NCI-H1105 treated with DMSO at 0.1 percent for 48 hours (cell line): ENCODE data around the gene DCTN3.

Experiments used
- DNase-seq: peaks from one replicate; lab custom pipeline; 2025; lab: John Stamatoyannopoulos, UW

The DCTN3 gene

GRCh38 chr9:34573599-34574325, 46.5 kb downstream of the DCTN3 start:
- no peak for DNase-seq

- DNase-seq = no peak
Measured at GRCh38 chr9:34572628-34573027, 47.7 kb downstream of the DCTN3 start.

GRCh38 chr9:34572092-34572491, 48.2 kb downstream of the DCTN3 start:
- no peak for DNase-seq

GRCh38 chr9:34571481-34571810, 48.8 kb downstream of the DCTN3 start:
- no peak for DNase-seq

GRCh38 chr9:34570809-34571480, 49.4 kb downstream of the DCTN3 start:
- DNase-seq = no peak

- no peak for DNase-seq
Measured at GRCh38 chr9:34570376-34570775, 49.9 kb downstream of the DCTN3 start.

GRCh38 chr9:34568774-34569173, 51.5 kb downstream of the DCTN3 start:
- DNase-seq = no peak

- no peak for DNase-seq
Measured at GRCh38 chr9:34568133-34568532, 52.2 kb downstream of the DCTN3 start.

- no peak for DNase-seq
Measured at GRCh38 chr9:34566972-34567371, 53.3 kb downstream of the DCTN3 start.

GRCh38 chr9:34566322-34566721, 54.0 kb downstream of the DCTN3 start:
- no peak for DNase-seq

- no peak for DNase-seq
Measured at GRCh38 chr9:34565856-34566255, 54.4 kb downstream of the DCTN3 start.

- DNase-seq = no peak
Measured at GRCh38 chr9:34564617-34565016, 55.7 kb downstream of the DCTN3 start.
